ENCODE measurements around the gene LRBA. TPM values are rescaled to one million over a fixed set of nuclear protein-coding genes. Genes with fewer than 3 reads are reported as not detected.

Gene LRBA
- polyA plus RNA-seq, 2 of the 4 experiments (the other 2 are of a cell fraction): 10.7 to 25.1 TPM

GRCh38 chr4:150694438-150694837 lies 320.6 kb downstream of the LRBA start (continued):
- TF ChIP-seq HMGXB4 (CRISPR knock-in tag; IDR thresholded peaks at IDR 0.05; ENCODE audit: borderline replicate concordance) (no peak), POLR2A (IDR thresholded peaks at IDR 0.05; ENCODE audit: low read length) (no peak), BHLHE40 (IDR thresholded peaks at IDR 0.05; ENCODE audit: low read depth, low read length) (no peak), HOXA7 (CRISPR knock-in tag; IDR thresholded peaks at IDR 0.05) (no peak), TFCP2L1 (CRISPR knock-in tag; IDR thresholded peaks at IDR 0.05) (no peak)

- no peak for FAIRE-seq
- CTCF ChIA-PET: no interaction called here
- H3K4me2 ChIP-seq: no peak overlapping the region
These were observed 331.2 kb downstream of the LRBA start for GRCh38 chr4:150683775-150684350.

GRCh38 chr4:150682126-150682525 lies 333.0 kb downstream of the LRBA start:
- ChIA-PET POLR2A (no interaction called here), CTCF (no interaction called here)
- H3K4me2 ChIP-seq: no peak overlapping the region
- 88% methylated on average over 1 of the region's 1 CpG for WGBS (ENCODE audit: missing lambda C conversion rate)
- H3K4me1 ChIP-seq: no peaks in the 10 kb centered on the region
- TF ChIP-seq ZSCAN20 (CRISPR knock-in tag; IDR thresholded peaks at IDR 0.05): no peak
- TF ChIP-seq BHLHE40 (IDR thresholded peaks at IDR 0.05; ENCODE audit: low read depth, low read length): no peak
- TF ChIP-seq MAX (IDR thresholded peaks at IDR 0.05): no peak
- H3K4me3 ChIP-seq: no peak overlapping the region
- DNase-seq (ENCODE audit: low read depth in 1 of 2, low spot score in 1 of 2) (no peak), FAIRE-seq (no peak), ATAC-seq (no peak)
- no peaks in the 10 kb centered on the region for H3K9me3 ChIP-seq
- H3K27ac ChIP-seq: no peak overlapping the region

More at GRCh38 chr4:150683775-150684350, 331.2 kb downstream of the LRBA start:
- H3K9me3 ChIP-seq: no peaks in the 10 kb centered on the region
- TF ChIP-seq HEYL (CRISPR knock-in tag; IDR thresholded peaks at IDR 0.05): no peak
- 94% methylated on average over 2 of the region's 2 CpGs for WGBS (ENCODE audit: missing lambda C conversion rate)
- POLR2A ChIA-PET: no interaction called here
- DNase-seq (ENCODE audit: low read depth in 1 of 2, low spot score in 1 of 2): no peak
- no peak overlapping the region for H3K27ac ChIP-seq
- H3K4me3 ChIP-seq: no peak overlapping the region
- no peak for ATAC-seq
- H3K4me1 ChIP-seq: no peaks in the 10 kb centered on the region

- POLR2A ChIA-PET: no interaction called here
- DNase-seq (ENCODE audit: low read depth in 1 of 2, low spot score in 1 of 2) (no peak), FAIRE-seq (no peak), ATAC-seq (no peak)
- no peak overlapping the region for H3K4me3 ChIP-seq
- H3K4me1 ChIP-seq: no peaks in the 10 kb centered on the region
- TF ChIP-seq RARB (CRISPR knock-in tag; IDR thresholded peaks at IDR 0.05): no peak
- no peak for TF ChIP-seq NPAS2 (CRISPR knock-in tag; IDR thresholded peaks at IDR 0.05; ENCODE audit: borderline replicate concordance)
- no peak for TF ChIP-seq HOXA7 (CRISPR knock-in tag; IDR thresholded peaks at IDR 0.05)
- no peak for TF ChIP-seq HEYL (CRISPR knock-in tag; IDR thresholded peaks at IDR 0.05)
- TF ChIP-seq MAFK (IDR thresholded peaks at IDR 0.05; ENCODE audit: partially characterized antibody): no peak
- H3K9me3 ChIP-seq: no peaks in the 10 kb centered on the region
- CTCF ChIA-PET: no interaction called here
- H3K27ac ChIP-seq: no peak overlapping the region
- H3K4me2 ChIP-seq: no peak overlapping the region
These were observed 334.0 kb downstream of the LRBA start for GRCh38 chr4:150681063-150681462.

- Histone ChIP-seq H3K27ac (no peak overlapping the region), H3K4me2 (no peak overlapping the region), H3K4me1 (no peaks in the 10 kb centered on the region), H3K9me3 (no peaks in the 10 kb centered on the region), H3K4me3 (no peak overlapping the region)
- ATAC-seq (no peak), FAIRE-seq (no peak), DNase-seq (ENCODE audit: low read depth in 1 of 2, low spot score in 1 of 2) (no peak)
- 77% methylated on average over 5 of the region's 5 CpGs for WGBS (ENCODE audit: missing lambda C conversion rate)
- no peak for TF ChIP-seq MYC (IDR thresholded peaks at IDR 0.05; ENCODE audit: borderline replicate concordance, low read length)
- no peak for TF ChIP-seq E2F6 (IDR thresholded peaks at IDR 0.05; ENCODE audit: borderline replicate concordance, low read depth)
- TF ChIP-seq HOXB13 (CRISPR knock-in tag; IDR thresholded peaks at IDR 0.05; ENCODE audit: low read depth): no peak
- no peak for TF ChIP-seq ELK1 (IDR thresholded peaks at IDR 0.05; ENCODE audit: low read depth, low read length)
- no peak for TF ChIP-seq EHMT2 (IDR thresholded peaks at IDR 0.05; ENCODE audit: low read depth)
- no peak for TF ChIP-seq ZFP36 (IDR thresholded peaks at IDR 0.05; ENCODE audit: borderline replicate concordance, partially characterized antibody)
- TF ChIP-seq NR3C1 (IDR thresholded peaks at IDR 0.05): no peak
- TF ChIP-seq CBX8 (IDR thresholded peaks at IDR 0.05): no peak
- TF ChIP-seq BHLHE40 (IDR thresholded peaks at IDR 0.05; ENCODE audit: low read depth, low read length): no peak
- no peak for TF ChIP-seq CBX2 (IDR thresholded peaks at IDR 0.05; ENCODE audit: borderline replicate concordance, low read depth)
- TF ChIP-seq RFX5 (IDR thresholded peaks at IDR 0.05): no peak
- no peak for TF ChIP-seq KDM1A (IDR thresholded peaks at IDR 0.05; ENCODE audit: low read depth)
- no peak for TF ChIP-seq TFCP2L1 (CRISPR knock-in tag; IDR thresholded peaks at IDR 0.05)
- TF ChIP-seq RARB (CRISPR knock-in tag; IDR thresholded peaks at IDR 0.05): no peak
- POLR2A ChIA-PET: no interaction called here
- CTCF ChIA-PET: no interaction called here
These were observed 334.4 kb downstream of the LRBA start for GRCh38 chr4:150680651-150681050.

Data from A549 (cell line).